COLO668 (cell line): ENCODE data around the gene NEUROG2.
A peak's percentile ranks its signal among the peaks of the same experiment; 100 is the strongest.

Experiments used
- DNase-seq: peaks from one replicate; lab custom pipeline; 2025; ENCODE audit not compliant: unreplicated experiment; lab: John Stamatoyannopoulos, UW

The NEUROG2 gene

GRCh38 chr4:112521123-112522023, 5.4 kb upstream of the NEUROG2 start:
- DNase-seq = no peak

GRCh38 chr4:112520598-112521122, 4.7 kb upstream of the NEUROG2 start:
- no peak for DNase-seq

- DNase-seq = no peak
These were observed 4.0 kb upstream of the NEUROG2 start for GRCh38 chr4:112519689-112520597.

GRCh38 chr4:112518675-112519074, 2.7 kb upstream of the NEUROG2 start:
- no peak for DNase-seq

- DNase-seq = no peak
These were observed 1.9 kb upstream of the NEUROG2 start for GRCh38 chr4:112517911-112518310.

- no peak for DNase-seq
These were observed 1.2 kb upstream of the NEUROG2 start for GRCh38 chr4:112517067-112517634.

GRCh38 chr4:112516471-112517066, 589 bp upstream of the NEUROG2 start:
- DNase-seq = peak; percentile 64

- DNase-seq = peak; percentile 66
These were observed 548 bp downstream of the NEUROG2 start for GRCh38 chr4:112515198-112516065.

- peak; percentile 48 for DNase-seq
These were observed 1.3 kb downstream of the NEUROG2 start for GRCh38 chr4:112514647-112515197.

- no peak for DNase-seq
These were observed 1.9 kb downstream of the NEUROG2 start for GRCh38 chr4:112513971-112514646.

- DNase-seq = no peak
These were observed 4.2 kb downstream of the NEUROG2 start for GRCh38 chr4:112511803-112512118.

- no peak for DNase-seq
These were observed 4.7 kb downstream of the NEUROG2 start for GRCh38 chr4:112511093-112511802.

GRCh38 chr4:112510291-112511092, 5.5 kb downstream of the NEUROG2 start:
- no peak for DNase-seq

- DNase-seq = peak; percentile 48
These were observed 6.5 kb downstream of the NEUROG2 start for GRCh38 chr4:112509243-112510141.

- no peak for DNase-seq
These were observed 7.6 kb downstream of the NEUROG2 start for GRCh38 chr4:112508356-112508755.

- DNase-seq = no peak
These were observed 11.2 kb downstream of the NEUROG2 start for GRCh38 chr4:112504807-112505206.

- DNase-seq = no peak
These were observed 13.1 kb downstream of the NEUROG2 start for GRCh38 chr4:112502871-112503270.
